Stimulated activated CD8-positive, alpha-beta memory T cell treated with anti-CD3 and anti-CD28 coated beads, Interleukin-7, amount 100 ng/mL, for 48 hours (primary cell): ENCODE results near the gene SNX18.
A peak's percentile ranks its signal among the peaks of the same experiment; 100 is the strongest.
"Not testable (repeated sequence)": the region's sequence is repeated elsewhere in the genome, so short reads cannot be mapped to it uniquely, and the experiment has no call there.

Source experiments
- DNase-seq, 2 donors: peaks; one replicate each; pipeline ENCODE4 v3.0.0-alpha.2; 2020; ENCODE audit warnings: low read depth in 1 of 2; ENCODE audit errors: extremely low read depth in 1 of 2

Gene SNX18, protein sequence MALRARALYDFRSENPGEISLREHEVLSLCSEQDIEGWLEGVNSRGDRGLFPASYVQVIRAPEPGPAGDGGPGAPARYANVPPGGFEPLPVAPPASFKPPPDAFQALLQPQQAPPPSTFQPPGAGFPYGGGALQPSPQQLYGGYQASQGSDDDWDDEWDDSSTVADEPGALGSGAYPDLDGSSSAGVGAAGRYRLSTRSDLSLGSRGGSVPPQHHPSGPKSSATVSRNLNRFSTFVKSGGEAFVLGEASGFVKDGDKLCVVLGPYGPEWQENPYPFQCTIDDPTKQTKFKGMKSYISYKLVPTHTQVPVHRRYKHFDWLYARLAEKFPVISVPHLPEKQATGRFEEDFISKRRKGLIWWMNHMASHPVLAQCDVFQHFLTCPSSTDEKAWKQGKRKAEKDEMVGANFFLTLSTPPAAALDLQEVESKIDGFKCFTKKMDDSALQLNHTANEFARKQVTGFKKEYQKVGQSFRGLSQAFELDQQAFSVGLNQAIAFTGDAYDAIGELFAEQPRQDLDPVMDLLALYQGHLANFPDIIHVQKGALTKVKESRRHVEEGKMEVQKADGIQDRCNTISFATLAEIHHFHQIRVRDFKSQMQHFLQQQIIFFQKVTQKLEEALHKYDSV

DNA sequence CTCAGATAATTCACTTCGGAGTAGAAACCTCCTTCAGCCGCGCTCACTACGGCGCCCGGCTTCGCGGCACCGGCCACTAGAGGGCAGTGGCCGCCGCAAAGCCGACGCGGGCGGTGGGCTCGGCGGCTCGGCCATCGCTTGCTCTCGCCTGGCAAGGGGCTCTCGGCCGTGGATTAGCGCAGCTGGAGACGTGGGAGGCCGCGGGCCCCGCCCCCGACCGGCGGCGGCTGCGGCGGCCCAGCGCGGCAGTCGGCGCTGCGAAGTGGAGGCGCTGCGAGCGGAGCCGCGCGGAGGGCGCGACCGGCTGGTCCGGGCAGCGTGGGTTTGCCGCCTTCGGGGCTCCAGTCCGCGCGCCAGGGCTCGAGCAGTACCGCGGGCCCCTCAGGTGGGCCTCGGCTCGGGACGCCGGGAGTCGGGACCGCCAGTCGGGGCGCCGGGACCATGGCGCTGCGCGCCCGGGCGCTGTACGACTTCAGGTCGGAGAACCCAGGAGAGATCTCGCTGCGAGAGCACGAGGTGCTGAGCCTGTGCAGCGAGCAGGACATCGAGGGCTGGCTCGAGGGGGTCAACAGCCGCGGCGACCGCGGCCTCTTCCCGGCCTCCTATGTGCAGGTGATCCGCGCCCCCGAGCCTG lies at the start of gene SNX18:
Gene SNX18 (plus strand): TSS at position 248 of the 634 bp plus-strand sequence. CDS start 194 bp downstream, at position 442.
- peak; percentile 79 to 82 for DNase-seq

DNA sequence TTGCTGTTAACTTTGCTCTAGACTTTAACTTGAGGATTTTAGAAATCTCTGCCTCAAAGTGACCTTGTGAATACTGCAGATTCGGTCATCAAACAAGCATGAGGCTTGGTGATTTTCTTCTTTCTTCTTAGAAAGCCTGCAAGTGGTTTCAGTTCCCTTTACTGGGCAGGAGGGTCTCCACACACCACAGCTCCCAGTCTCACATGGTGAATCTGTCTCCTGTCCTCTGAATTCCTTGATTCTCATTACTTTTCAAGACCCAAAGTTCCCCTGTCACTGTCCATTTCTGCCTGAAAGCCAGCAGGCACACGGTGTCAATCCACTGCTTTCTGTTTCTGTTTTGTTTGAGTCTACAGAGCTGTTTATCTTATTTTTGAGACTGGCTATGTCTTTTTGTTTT lies 47.9 kb upstream of the SNX18 start:
- no peak for DNase-seq

DNA sequence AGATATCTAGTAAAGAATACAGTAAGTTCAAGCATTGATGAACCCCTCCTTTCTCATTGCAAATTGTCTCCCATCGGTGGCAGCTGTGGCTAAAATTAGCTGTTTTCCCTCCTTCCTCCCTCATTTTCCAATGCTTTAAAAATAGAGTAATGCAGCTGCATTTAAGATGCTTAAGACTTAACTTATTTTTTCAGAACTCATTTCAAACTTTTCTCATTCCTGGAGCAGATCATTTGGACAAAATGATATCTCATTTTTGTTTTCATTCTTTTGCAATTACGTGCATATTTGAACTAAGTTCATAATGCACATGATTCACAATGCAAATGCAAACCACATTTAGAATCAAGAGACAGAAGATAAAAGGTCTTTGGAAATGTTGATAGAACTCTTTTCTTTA lies 47.4 kb upstream of the SNX18 start:
- no peak for DNase-seq

DNA sequence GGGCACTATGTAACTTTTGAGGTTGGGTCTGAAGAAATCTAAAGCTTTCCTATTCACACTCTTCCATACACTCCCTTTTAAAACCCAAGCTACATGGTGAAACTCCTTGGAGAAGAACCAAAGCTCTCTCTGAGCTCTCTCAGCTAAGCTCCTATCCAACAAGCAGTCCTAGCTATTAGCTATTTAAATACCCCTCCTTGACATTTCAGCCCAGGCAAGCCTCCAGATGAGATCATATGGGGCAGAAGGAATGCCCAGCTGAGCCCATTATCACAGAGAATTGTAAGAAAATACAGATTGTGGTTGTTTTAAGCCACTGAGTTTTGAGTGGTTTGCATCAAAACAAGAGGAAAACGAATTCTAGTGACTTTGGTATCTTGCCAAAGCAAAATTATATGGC lies 46.9 kb upstream of the SNX18 start:
- no peak for DNase-seq

DNA sequence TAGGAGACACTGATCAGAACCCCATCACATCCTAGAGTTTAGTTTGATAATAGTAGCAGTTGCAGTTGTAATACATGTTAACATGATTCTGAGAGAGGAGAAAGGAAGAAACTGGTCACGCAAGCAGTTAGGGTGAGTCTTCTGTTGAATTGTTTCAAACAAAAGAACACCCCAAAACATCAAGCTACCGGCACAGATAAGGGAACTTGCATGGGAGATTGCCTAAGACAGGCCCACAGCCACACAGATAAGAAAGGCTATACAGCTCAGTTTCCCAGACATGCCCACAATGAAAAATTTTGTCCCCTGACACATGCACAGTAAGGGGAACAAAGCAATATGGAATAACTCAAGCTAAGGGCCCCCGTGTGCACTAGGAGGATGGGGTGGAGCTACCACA lies 46.2 kb upstream of the SNX18 start:
- no peak for DNase-seq

DNA sequence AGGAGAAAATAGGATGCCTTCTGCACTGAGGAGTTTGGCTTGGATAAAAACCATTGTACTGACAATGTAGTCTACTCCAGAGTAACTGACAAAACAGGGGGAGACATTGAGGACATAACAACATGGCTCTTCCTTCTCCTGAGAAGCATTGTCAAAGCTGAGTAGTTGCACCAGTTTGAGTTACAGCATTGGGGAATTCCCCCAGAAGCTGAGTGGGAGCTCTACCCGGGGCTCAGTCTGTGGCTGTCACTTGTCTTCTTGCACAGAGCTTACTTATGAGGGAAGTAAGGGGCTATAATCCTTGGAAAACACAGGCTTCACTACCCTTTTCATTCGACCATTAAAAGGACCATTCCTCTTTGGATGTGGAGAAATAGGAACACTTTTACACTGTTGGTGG lies 40.9 kb upstream of the SNX18 start:
- DNase-seq, result no peak

DNA sequence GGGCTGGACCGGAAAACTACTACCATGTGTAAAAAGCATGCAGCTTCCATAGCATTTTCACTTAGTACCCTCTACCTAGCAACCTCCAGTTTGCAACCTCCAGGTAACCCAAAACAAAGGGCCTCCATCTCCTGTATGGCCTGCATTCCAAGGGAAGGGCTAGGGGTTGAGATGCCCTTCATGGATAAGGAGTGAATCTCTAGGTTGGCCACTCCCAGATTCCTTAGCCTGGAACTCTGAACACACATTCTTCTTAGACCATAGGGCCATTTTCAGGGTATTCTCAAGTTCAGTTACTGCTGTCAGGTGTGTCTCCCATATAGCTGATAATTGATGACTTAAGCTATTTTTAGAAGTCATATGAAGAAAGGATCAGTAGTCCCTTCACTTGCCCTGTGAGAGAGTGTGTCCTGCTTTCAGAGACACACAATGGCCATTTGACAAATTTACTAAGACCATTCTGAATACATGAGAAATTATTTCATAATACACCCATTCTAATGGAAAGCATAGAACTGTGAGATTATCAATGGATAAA lies 39.5 kb upstream of the SNX18 start:
- DNase-seq, result no peak

DNA sequence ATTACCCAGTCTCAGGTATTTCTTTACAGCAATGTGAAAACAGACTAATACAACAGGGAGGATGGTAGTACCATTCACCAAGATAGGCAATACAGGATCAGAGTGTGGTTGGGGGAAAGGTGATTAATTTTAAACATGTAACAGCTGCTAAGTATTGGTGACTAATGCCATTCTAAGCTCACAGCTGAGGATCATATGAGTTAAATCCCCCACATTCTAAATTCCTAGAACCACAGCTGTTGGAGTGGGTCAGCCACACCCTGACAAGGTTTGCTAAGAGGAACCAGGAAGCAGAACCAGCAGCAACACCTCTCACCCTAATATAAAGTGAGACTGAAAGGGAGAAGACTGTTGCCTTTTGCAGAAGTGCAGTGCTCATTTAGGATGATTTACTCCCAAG lies 37.3 kb upstream of the SNX18 start:
- no peak for DNase-seq

DNA sequence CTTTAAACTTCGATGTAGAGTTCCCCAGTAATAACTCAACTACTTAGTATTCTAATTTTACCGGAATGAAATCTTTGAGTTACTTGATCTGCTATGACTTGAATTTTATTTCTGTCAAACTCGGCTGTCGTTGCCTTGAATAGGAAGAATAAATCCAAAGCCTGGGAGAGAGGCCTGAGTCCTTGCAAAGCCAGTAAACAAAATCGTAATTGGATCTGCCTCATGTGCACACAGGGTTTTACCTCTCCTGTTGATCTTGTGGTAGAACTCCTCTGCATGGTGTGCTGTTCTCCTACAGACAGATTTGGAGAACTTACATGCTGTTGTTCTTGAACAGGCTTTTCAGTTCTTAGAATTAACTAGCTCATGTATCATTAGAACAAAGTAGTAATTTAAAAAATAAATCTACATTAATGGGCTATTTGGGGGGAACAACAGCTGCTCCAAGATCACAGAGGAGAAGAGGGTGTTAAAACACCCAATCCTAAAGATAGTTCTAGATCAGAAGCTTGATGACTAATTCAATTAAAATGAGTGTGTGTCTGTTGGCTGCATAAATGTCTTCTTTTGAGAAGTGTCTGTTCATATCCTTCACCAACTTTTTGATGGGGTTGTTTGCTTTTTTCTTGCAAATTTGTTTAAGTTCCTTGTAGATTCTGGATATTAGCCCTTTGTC lies 33.2 kb upstream of the SNX18 start:
- DNase-seq, result no peak

DNA sequence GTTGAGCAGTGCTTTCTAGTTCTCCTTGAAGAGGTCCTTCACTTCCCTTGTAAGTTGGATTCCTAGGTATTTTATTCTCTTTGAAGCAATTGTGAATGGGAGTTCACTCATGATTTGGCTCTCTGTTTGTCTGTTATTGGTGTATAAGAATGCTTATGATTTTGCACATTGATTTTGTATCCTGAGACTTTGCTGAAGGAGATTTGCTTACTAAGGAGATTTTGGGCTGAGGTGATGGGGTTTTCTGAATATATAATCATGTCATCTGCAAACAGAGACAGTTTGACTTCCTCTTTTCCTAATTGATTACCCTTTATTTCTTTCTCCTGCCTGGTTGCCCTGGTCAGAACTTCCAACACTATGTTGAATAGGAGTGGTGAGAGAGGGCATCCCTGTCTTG lies 31.9 kb upstream of the SNX18 start:
- not testable (repeated sequence) for DNase-seq

DNA sequence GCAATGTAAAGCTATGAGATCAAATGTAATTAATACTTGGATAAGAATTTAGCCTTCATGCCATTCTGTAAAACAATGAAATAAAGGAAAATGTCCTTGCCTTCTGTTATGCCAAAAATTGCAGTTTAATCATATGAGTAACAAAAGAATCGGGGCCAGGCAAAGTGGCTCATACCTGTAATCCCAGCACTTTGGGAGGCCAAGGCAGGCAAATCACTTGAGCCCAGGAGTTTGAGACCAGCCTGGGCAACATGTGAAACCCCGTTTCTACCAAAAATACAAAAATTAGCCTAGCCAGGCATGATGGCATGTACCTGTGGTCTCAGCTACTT lies 27.9 kb upstream of the SNX18 start:
- DNase-seq, result not testable (repeated sequence)

DNA sequence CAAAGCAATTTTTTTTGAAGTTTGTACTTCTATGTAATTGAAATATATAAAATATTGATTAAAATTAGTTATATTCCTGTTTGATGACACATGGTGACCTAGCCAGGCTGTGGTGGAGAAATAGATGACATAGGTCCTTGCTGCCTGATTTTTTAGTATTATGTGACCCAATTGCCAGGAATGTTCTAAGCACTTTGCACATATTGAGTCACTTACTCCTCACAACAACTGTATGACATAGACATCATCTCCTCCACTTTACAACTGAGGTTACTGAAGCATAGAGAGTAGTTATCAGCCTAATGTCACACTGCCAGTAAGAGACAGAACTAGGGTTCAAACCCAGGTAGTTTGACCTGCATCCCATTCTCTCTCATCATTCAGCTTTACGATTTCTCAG lies 26.2 kb upstream of the SNX18 start:
- no peak for DNase-seq

DNA sequence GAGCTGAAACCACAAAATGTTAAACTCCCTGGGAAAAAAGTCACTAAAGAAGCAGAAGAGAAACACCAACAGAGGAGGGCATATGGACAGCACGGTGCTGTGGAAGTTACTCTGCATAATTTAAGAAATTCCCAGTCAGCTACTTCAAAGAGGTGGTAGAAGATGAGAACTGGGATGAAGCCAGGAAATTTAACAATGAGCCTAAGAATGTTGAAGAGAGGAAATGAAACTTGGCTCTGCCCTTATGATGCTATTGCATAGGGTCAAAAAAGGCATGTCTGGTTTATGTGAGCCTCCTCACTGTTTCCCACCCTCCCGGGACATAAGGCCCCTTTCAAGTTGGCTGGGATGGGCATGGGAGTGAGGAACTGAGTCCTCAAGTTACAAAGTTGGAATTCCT lies 25.4 kb upstream of the SNX18 start:
- no peak for DNase-seq

DNA sequence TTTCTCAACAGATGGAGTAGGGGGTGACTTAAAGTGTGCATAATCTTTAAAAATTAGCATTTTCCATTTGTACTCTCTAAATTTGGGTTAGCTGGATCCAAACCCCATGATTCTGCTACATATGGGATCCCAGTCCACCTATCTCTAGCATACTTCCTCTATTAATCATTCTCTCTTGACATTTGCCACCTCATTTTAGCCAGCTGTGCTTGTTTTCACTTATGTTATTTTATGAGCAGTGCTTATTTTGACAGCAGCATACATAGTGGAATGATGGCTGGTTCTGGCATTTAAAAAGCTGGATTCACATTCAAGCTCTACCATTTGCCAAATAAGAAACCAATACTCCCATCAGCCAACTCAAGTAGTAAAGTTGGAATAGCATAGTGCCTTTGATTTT lies 22.5 kb upstream of the SNX18 start:
- DNase-seq, result no peak

DNA sequence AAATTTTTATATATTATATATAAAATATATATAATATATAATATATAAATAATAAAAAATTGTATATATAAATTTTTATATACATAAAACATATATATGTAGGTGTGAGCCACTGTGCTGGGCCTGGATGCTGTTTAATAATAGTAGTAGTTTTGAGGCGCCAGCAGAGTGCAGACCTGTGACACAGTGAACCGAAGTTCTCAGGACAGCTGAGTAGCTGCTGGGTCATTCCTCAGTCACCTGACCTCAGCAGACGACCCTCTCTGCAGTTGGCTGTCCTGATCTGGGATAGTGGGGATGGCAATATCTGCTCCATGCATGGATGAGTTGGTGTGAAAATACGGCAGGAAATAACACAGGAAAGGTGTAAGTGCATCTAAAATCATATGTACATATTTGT lies 3.3 kb upstream of the SNX18 start:
- DNase-seq, result no peak

DNA sequence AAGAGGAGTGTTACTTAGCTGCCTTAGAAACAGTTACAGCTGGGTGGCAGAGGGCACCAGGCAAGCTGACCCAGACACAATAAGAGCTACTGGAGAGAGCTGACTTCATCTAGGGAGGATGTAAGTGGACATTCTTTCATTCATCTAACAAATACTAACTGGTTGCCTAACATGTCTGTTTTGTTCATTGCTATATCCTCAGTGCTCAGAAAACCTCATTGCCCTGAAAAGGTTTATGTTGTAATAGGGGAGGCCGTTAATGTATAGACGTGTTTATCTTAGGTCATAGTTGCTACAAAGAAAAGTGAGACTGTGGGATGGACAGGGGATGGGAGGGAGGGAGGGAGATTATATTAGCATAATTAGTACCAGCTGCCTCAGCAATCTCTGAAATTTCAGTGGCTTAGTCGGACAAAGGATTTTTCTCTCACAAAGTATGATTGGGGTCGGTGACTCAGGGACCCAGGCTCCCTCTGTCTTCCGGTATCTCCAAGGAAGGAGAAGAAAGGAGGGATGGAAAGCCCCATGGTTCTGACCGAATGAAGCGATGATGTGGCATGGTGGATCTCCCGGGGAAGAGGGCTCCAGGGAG lies 2.6 kb upstream of the SNX18 start:
- no peak for DNase-seq

DNA sequence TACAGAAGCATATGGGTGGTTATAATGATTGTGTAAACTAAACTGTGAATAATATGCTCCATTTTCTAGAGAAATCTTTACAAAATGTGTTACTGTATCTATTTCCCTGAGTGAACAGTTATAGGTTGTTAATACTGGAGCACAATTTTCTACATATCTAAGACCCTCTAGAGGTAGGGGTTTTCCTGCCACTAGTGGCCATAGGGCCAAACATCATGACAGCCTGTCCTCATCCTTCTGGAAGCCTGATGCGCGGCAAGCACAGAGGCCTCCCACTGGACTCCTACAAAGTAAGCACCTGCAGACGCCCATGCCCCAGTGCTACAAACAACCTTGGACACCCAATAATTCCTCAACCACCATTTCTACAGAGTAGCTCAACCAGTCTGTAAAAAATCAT lies 1.9 kb upstream of the SNX18 start:
- DNase-seq, result no peak

DNA sequence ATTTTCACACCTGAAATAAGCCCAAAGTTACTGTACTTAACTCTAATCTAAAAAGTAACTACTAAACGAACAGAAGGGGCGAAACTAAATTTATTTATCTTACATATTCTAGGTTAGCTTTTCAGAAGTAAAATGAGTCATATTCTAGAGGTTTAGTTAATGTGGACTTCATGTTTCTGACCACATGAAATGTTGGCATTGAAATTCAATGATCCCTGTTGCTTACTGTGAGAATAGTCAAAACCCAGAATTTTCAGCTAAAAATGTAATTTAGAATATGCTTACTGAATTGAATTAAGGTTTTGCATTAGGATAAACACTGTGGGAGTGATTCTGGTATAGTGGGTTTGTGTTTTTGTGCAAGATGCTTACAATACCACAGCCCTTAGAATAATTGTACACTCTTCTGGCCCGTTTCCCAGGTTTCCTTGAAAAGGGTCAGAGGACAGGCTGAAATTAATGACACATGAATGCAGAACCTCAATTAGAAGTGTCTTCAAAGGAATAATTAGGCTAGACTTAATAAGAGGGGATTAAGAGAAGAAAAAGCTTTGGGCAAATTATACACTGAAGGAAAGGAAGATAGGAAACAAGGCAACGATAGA lies 1.4 kb upstream of the SNX18 start:
- DNase-seq, result no peak

DNA sequence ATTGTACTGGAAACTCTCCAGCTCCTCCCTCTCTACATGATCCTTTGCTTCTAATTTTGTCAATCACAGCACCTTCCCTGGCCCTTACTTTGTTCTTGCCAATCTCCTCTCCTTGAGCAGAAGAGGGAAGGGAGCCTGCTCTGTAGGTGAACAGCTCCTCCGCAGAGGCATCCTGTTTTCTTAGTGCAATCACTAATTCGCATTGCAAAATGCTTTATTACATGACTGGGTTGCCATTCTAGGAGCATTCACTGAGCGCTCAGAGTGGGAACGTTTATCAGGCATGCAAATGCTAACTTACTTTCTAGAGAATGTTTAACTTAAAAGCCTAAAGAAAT lies 416 bp upstream of the SNX18 start:
- DNase-seq, result no peak

DNA sequence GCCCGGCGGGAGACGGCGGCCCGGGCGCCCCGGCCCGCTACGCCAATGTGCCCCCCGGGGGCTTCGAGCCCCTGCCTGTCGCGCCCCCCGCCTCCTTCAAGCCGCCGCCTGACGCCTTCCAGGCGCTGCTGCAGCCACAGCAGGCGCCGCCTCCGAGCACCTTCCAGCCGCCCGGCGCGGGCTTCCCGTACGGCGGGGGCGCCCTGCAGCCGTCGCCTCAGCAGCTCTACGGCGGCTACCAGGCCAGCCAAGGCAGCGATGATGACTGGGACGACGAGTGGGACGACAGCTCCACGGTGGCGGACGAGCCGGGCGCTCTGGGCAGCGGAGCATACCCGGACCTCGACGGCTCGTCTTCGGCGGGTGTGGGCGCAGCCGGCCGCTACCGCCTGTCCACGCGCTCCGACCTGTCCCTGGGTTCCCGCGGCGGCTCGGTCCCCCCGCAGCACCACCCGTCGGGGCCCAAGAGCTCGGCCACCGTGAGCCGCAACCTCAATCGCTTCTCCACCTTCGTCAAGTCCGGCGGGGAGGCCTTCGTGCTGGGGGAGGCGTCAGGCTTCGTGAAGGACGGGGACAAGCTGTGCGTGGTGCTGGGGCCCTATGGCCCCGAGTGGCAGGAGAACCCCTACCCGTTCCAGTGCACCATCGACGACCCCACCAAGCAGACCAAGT lies 723 bp downstream of the SNX18 start:
- DNase-seq, result peak; percentile 26 to 34
